DND-41 (cell line): ENCODE results near the gene MFSD2A.

Experiments
- ATAC-seq: fragments of 200-7000 bp; cut with Tn5 transposase; 3 replicates; pipeline ENCODE4 v1.9.1; 2021; ENCODE audit warnings: low read depth; ENCODE audit not compliant: insufficient read depth
- DNase-seq: peaks from one replicate; pipeline ENCODE4 v3.0.0-alpha.2; 2020
- H2AFZ ChIP-seq: 2 replicates; pipeline ENCODE4 v1.6.0; 2012; ENCODE audit warnings: low read depth, low read length
- H3K27ac ChIP-seq: 2 replicates; pipeline ENCODE4 v1.5.1; 2012; ENCODE audit warnings: low read length, inconsistent platforms
- H3K27me3 ChIP-seq: fragments of 200-600 bp; sonication (generic); 2 replicates; pipeline ENCODE4 v1.6.0; 2012; ENCODE audit warnings: low read length, mild to moderate bottlenecking, inconsistent platforms; ENCODE audit not compliant: insufficient read depth, poor library complexity
- H3K36me3 ChIP-seq: 2 replicates; pipeline ENCODE4 v1.5.1; 2012; ENCODE audit warnings: low read length, inconsistent platforms; ENCODE audit not compliant: insufficient read depth
- H3K4me1 ChIP-seq: 2 replicates; pipeline ENCODE4 v1.5.1; 2012; ENCODE audit warnings: mild to moderate bottlenecking, low read length; ENCODE audit not compliant: insufficient read depth
- H3K4me2 ChIP-seq: 2 replicates; pipeline ENCODE4 v1.6.0; 2012; ENCODE audit warnings: mild to moderate bottlenecking, moderate library complexity, low read length, inconsistent platforms; ENCODE audit not compliant: insufficient read depth
- H3K4me3 ChIP-seq, 2 experiments: fragments of 200-600 bp in 1 of 2; shearing (Covaris generic) in 1 of 2; 2 replicates each; pipeline ENCODE4 v1.5.1; 2012 to 2016; ENCODE audit warnings: inconsistent platforms in 2 of 2, low read length in 2 of 2, mild to moderate bottlenecking in 2 of 2, low read depth in 1 of 2, moderate library complexity in 1 of 2
- H3K79me2 ChIP-seq: 2 replicates; pipeline ENCODE4 v1.6.0; 2012; ENCODE audit warnings: low read length, inconsistent platforms; ENCODE audit not compliant: insufficient read depth
- H3K9ac ChIP-seq: 2 replicates; pipeline ENCODE4 v1.6.0; 2012; ENCODE audit warnings: low read depth, mild to moderate bottlenecking, inconsistent platforms, low read length, moderate library complexity
- H3K9me3 ChIP-seq: 2 replicates; pipeline ENCODE4 v1.5.1; 2012; ENCODE audit warnings: low read length, moderate library complexity, mild to moderate bottlenecking, inconsistent platforms; ENCODE audit not compliant: insufficient read depth, severe bottlenecking
- H4K20me1 ChIP-seq: 2 replicates; pipeline ENCODE4 v1.6.0; 2012; ENCODE audit warnings: low read length; ENCODE audit not compliant: insufficient read depth
- EZH2 ChIP-seq: IDR thresholded peaks from 3 replicates; pipeline ENCODE4 v1.6.1; 2012; ENCODE audit warnings: borderline replicate concordance, low read depth, mild to moderate bottlenecking, moderate library complexity, low read length, inconsistent platforms; ENCODE audit not compliant: severe bottlenecking
- TF ChIP-seq, protein P1 (sequence below): IDR thresholded peaks from 2 replicates; pipeline ENCODE4 v1.5.1; 2012; ENCODE audit warnings: borderline replicate concordance, low read length, moderate library complexity, mild to moderate bottlenecking; ENCODE audit not compliant: poor library complexity, severe bottlenecking; ENCODE audit errors: extremely low read depth

Gene MFSD2A

DNA sequence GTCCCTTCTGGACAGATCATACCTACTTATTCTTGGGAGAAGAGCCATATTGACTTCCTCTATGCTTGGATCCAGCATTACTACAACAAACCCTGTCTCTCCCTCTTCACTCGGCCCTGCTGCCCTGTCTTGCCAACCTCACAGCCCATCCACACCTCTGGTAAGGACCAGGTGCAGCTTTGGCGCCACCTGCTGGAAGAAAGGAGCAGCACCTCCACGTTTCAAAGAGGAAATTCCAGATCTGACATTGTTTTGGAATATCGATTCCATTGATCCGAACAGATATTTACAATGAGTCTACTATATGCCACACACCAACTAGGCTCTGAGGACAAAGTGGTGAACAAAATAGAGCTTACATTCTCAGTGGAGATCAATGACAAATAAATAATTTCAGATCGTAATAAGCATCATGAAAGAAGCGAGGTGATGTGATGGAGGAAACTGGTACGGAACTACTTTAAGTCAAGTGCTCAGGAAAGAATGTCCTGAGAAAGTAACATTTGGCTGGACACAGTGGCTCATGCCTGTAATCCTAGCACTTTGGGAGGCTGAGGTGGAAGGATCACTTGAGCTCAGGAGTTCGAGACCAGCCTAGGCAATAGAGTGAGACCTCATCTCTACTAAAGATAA, 18.7 kb downstream of the MFSD2A start:
- Histone ChIP-seq H2AFZ (no peak overlapping the region), H3K4me1 (no peaks in the 10 kb centered on the region), H3K9me3 (no peaks in the 10 kb centered on the region), H3K36me3 (no peaks in the 10 kb centered on the region), H3K4me2 (no peak overlapping the region), H3K27me3 (no peaks in the 10 kb centered on the region), H3K9ac (no peak overlapping the region), H3K27ac (no peak overlapping the region), H3K4me3 (no peak overlapping the region), H3K79me2 (no peaks in the 10 kb centered on the region), H4K20me1 (no peaks in the 10 kb centered on the region; the same call in 1 of the 2 replicates)
- TF ChIP-seq, protein P1, sequence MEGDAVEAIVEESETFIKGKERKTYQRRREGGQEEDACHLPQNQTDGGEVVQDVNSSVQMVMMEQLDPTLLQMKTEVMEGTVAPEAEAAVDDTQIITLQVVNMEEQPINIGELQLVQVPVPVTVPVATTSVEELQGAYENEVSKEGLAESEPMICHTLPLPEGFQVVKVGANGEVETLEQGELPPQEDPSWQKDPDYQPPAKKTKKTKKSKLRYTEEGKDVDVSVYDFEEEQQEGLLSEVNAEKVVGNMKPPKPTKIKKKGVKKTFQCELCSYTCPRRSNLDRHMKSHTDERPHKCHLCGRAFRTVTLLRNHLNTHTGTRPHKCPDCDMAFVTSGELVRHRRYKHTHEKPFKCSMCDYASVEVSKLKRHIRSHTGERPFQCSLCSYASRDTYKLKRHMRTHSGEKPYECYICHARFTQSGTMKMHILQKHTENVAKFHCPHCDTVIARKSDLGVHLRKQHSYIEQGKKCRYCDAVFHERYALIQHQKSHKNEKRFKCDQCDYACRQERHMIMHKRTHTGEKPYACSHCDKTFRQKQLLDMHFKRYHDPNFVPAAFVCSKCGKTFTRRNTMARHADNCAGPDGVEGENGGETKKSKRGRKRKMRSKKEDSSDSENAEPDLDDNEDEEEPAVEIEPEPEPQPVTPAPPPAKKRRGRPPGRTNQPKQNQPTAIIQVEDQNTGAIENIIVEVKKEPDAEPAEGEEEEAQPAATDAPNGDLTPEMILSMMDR: peak; percentile 97
- TF ChIP-seq EZH2: no peak
- ATAC-seq: peak; percentile 76
- peak; percentile 66 for DNase-seq

DNA sequence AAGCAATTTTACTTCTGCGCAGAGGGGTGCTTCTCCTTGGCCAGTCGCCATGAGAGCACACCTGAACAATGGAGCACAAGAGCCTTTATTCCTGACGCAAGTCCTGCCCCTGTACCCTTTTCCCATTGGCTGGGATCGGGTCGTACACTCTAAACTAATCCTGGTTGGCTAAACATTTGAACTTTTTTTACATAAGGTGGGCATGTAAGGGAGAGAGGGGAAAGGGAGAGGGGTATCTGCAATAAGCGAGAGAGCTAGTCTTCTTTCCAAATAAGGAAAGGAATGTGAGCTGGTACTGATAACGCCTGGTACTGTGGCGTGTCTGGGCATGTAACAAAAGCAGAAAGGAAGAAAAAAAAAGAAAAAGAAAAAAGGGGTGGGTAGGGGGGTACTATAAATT, 21.8 kb downstream of the MFSD2A start:
- H3K79me2 ChIP-seq: no peaks in the 10 kb centered on the region
- H3K4me1 ChIP-seq: no peaks in the 10 kb centered on the region
- TF ChIP-seq, protein P1: no peak
- TF ChIP-seq EZH2: no peak
- ATAC-seq: no peak
- no peak overlapping the region for H3K4me2 ChIP-seq
- H3K36me3 ChIP-seq: no peaks in the 10 kb centered on the region
- H3K27me3 ChIP-seq: no peaks in the 10 kb centered on the region
- H3K4me3 ChIP-seq: no peak overlapping the region
- no peak overlapping the region for H2AFZ ChIP-seq
- DNase-seq: no peak
- no peak overlapping the region for H3K27ac ChIP-seq
- H3K9ac ChIP-seq: no peak overlapping the region
- no peaks in the 10 kb centered on the region for H3K9me3 ChIP-seq
- H4K20me1 ChIP-seq: no peaks in the 10 kb centered on the region

DNA sequence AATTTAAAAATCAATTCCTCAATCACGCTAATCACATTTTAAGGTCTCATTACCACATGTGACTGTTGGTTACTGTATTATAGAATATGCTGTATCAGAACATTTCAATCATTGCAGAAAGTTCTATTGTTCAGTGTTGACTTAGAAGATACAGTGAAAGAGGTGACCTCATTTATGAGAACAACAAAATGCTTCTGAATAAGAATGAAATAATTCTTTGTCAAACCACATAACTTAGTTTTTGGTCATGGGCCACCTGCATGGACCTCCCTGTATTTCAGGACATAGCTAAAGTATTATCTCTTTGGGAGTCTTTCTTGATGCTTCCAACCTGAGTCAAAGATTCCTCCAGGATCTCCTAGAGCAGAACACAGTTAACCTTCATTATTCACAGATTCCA, 22.3 kb downstream of the MFSD2A start:
- ATAC-seq (no peak), DNase-seq (no peak)
- Histone ChIP-seq H2AFZ (no peak overlapping the region), H3K27me3 (no peaks in the 10 kb centered on the region), H3K9me3 (no peaks in the 10 kb centered on the region), H4K20me1 (no peaks in the 10 kb centered on the region), H3K79me2 (no peaks in the 10 kb centered on the region), H3K36me3 (no peaks in the 10 kb centered on the region), H3K4me3 (no peak overlapping the region), H3K9ac (no peak overlapping the region), H3K27ac (no peak overlapping the region), H3K4me2 (no peak overlapping the region), H3K4me1 (no peaks in the 10 kb centered on the region)
- TF ChIP-seq, protein P1: no peak
- no peak for TF ChIP-seq EZH2

DNA sequence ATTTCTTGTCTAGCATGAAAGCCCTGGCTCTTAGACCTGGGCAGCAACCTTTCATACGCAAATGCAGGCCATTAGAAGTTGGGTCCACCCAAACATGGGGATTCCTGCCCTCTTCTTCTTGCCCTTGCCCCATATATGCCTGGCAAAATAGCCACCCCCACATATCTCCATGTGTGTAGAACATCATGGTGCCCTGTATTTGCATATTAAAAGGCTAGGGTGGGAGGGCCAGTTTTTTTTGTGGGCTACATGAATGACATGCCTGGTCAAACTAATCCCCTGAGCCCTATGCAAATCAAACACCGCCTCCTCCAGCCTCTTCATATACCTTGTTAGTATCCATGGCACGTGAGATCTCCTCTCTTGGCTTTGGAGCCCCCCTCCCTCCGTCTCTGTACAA, 24.7 kb downstream of the MFSD2A start:
- ATAC-seq (no peak), DNase-seq (no peak)
- H3K4me1 ChIP-seq: no peaks in the 10 kb centered on the region
- H3K36me3 ChIP-seq: no peaks in the 10 kb centered on the region
- H3K4me2 ChIP-seq: no peak overlapping the region
- no peaks in the 10 kb centered on the region for H3K9me3 ChIP-seq
- no peak overlapping the region for H3K9ac ChIP-seq
- no peaks in the 10 kb centered on the region for H3K79me2 ChIP-seq
- no peak overlapping the region for H2AFZ ChIP-seq
- H3K4me3 ChIP-seq: no peak overlapping the region
- no peaks in the 10 kb centered on the region for H4K20me1 ChIP-seq
- TF ChIP-seq, protein P1: no peak
- H3K27me3 ChIP-seq: no peaks in the 10 kb centered on the region
- no peak overlapping the region for H3K27ac ChIP-seq
